ENCODE results near the gene ZBTB8B.

GRCh38 chr1:32455958-32456357 is 8.9 kb upstream of the ZBTB8B start:
- TF ChIP-seq CTCF (IDR thresholded peaks at IDR 0.05; ENCODE audit: extremely low read depth in 1 of 2, insufficient read depth in 1 of 2, low read depth in 1 of 2, low read length in 2 of 2) (no peak), MAX (IDR thresholded peaks at IDR 0.05; ENCODE audit: insufficient read depth, insufficient read length) (no peak), JUN (IDR thresholded peaks at IDR 0.05; ENCODE audit: borderline replicate concordance, insufficient read depth, insufficient read length, low read depth) (no peak), EZH2 (IDR thresholded peaks at IDR 0.05; ENCODE audit: borderline replicate concordance, low read depth, low read length, severe bottlenecking) (no peak), POLR2A (IDR thresholded peaks at IDR 0.05; ENCODE audit: low read depth, low read length) (no peak), POLR2AphosphoS5 (IDR thresholded peaks at IDR 0.05; ENCODE audit: insufficient read depth, low read depth, low read length) (no peak), MYC (IDR thresholded peaks at IDR 0.05; ENCODE audit: low read depth, low read length) (no peak), GATA2 (IDR thresholded peaks at IDR 0.05; ENCODE audit: insufficient read depth, insufficient read length, low read depth, low read length) (no peak), FOS (IDR thresholded peaks at IDR 0.05; ENCODE audit: borderline replicate concordance, insufficient read depth, low read length) (no peak)
